ENCODE data around the gene ARSG.
"Not testable (repeated sequence)": the region's sequence is repeated elsewhere in the genome, so short reads cannot be mapped to it uniquely, and the experiment has no call there.

The ARSG gene

GRCh38 chr17:68414901-68415300 lies 123.6 kb downstream of the ARSG start:
- DNase-seq (ENCODE audit: low read depth); H3K4me3 ChIP-seq (ENCODE audit: low read depth, low read length): not testable (repeated sequence)

- no peak overlapping the region for H3K4me3 ChIP-seq (ENCODE audit: low read depth, low read length)
- DNase-seq (ENCODE audit: low read depth), result no peak
These were observed 126.0 kb downstream of the ARSG start for GRCh38 chr17:68417317-68417716.

- no peak overlapping the region for H3K4me3 ChIP-seq (ENCODE audit: low read depth, low read length)
- DNase-seq (ENCODE audit: low read depth), result no peak
These were observed 127.6 kb downstream of the ARSG start for GRCh38 chr17:68418876-68419275.

- no peak for DNase-seq (ENCODE audit: low read depth)
- no peak overlapping the region for H3K4me3 ChIP-seq (ENCODE audit: low read depth, low read length)
These were observed 128.8 kb downstream of the ARSG start for GRCh38 chr17:68420065-68420464.

GRCh38 chr17:68421486-68421885 lies 130.2 kb downstream of the ARSG start:
- DNase-seq (ENCODE audit: low read depth), result no peak
- no peak overlapping the region for H3K4me3 ChIP-seq (ENCODE audit: low read depth, low read length)

GRCh38 chr17:68422821-68423220 lies 131.5 kb downstream of the ARSG start:
- no peak overlapping the region for H3K4me3 ChIP-seq (ENCODE audit: low read depth, low read length)

GRCh38 chr17:68423251-68423650 lies 132.0 kb downstream of the ARSG start:
- no peak overlapping the region for H3K4me3 ChIP-seq (ENCODE audit: low read depth, low read length)
- no peak for DNase-seq (ENCODE audit: low read depth)

More at GRCh38 chr17:68422821-68423220, 131.5 kb downstream of the ARSG start:
- DNase-seq (ENCODE audit: low read depth), result no peak

- H3K4me3 ChIP-seq (ENCODE audit: low read depth, low read length), result no peak overlapping the region
- DNase-seq (ENCODE audit: low read depth), result no peak
These were observed 132.9 kb downstream of the ARSG start for GRCh38 chr17:68424203-68424602.

GRCh38 chr17:68424861-68425260 lies 133.6 kb downstream of the ARSG start:
- DNase-seq (ENCODE audit: low read depth), result no peak
- no peak overlapping the region for H3K4me3 ChIP-seq (ENCODE audit: low read depth, low read length)

GRCh38 chr17:68425979-68426378 lies 134.7 kb downstream of the ARSG start:
- H3K4me3 ChIP-seq (ENCODE audit: low read depth, low read length), result no peak overlapping the region
- no peak for DNase-seq (ENCODE audit: low read depth)

- DNase-seq (ENCODE audit: low read depth), result no peak
- no peak overlapping the region for H3K4me3 ChIP-seq (ENCODE audit: low read depth, low read length)
These were observed 136.3 kb downstream of the ARSG start for GRCh38 chr17:68427575-68427974.

GRCh38 chr17:68428498-68429172 lies 137.3 kb downstream of the ARSG start:
- DNase-seq (ENCODE audit: low read depth), result no peak
- H3K4me3 ChIP-seq (ENCODE audit: low read depth, low read length), result no peak overlapping the region

GRCh38 chr17:68429881-68430280 lies 138.6 kb downstream of the ARSG start:
- DNase-seq (ENCODE audit: low read depth), result no peak
- H3K4me3 ChIP-seq (ENCODE audit: low read depth, low read length), result no peak overlapping the region

- DNase-seq (ENCODE audit: low read depth), result no peak
- no peak overlapping the region for H3K4me3 ChIP-seq (ENCODE audit: low read depth, low read length)
These were observed 139.8 kb downstream of the ARSG start for GRCh38 chr17:68431045-68431608.

- no peak for DNase-seq (ENCODE audit: low read depth)
- H3K4me3 ChIP-seq (ENCODE audit: low read depth, low read length), result no peak overlapping the region
These were observed 140.4 kb downstream of the ARSG start for GRCh38 chr17:68431661-68432071.

- no peak overlapping the region for H3K4me3 ChIP-seq (ENCODE audit: low read depth, low read length)
- no peak for DNase-seq (ENCODE audit: low read depth)
These were observed 141.0 kb downstream of the ARSG start for GRCh38 chr17:68432086-68432864.

- no peak overlapping the region for H3K4me3 ChIP-seq (ENCODE audit: low read depth, low read length)
- DNase-seq (ENCODE audit: low read depth), result no peak
These were observed 141.9 kb downstream of the ARSG start for GRCh38 chr17:68433211-68433610.

- no peak for DNase-seq (ENCODE audit: low read depth)
- H3K4me3 ChIP-seq (ENCODE audit: low read depth, low read length), result no peak overlapping the region
These were observed 142.7 kb downstream of the ARSG start for GRCh38 chr17:68433911-68434508.

GRCh38 chr17:68435361-68435760 lies 144.1 kb downstream of the ARSG start:
- no peak for DNase-seq (ENCODE audit: low read depth)
- no peak overlapping the region for H3K4me3 ChIP-seq (ENCODE audit: low read depth, low read length)

Measured in skeletal muscle cell (primary cell).